ENCODE results near the gene UBE2L5. TPM values are rescaled to one million over a fixed set of nuclear protein-coding genes. Genes with fewer than 3 reads are reported as not detected.

UBE2L5 gene
- total RNA-seq, 1 donor = not detected

- H3K4me2 ChIP-seq (ENCODE audit: insufficient read depth, low read length) = no peak overlapping the region
- H4K20me1 ChIP-seq (ENCODE audit: insufficient read depth, low read length) = no peaks in the 10 kb centered on the region
- no peak overlapping the region for H2AFZ ChIP-seq (ENCODE audit: low read length)
- no peaks in the 10 kb centered on the region for H3K79me2 ChIP-seq (ENCODE audit: insufficient read depth, low read length)
- no peak overlapping the region for H3K4me3 ChIP-seq (ENCODE audit: insufficient read depth, low read length)
- TF ChIP-seq CTCF (IDR thresholded peaks at IDR 0.05; ENCODE audit: extremely low read depth, low read depth, low read length) = no peak
- DNase-seq (ENCODE audit: insufficient read length, low spot score, missing footprints) = no peak
- H3K4me1 ChIP-seq (ENCODE audit: insufficient read depth, low read length) = peaks cover 4% of the 10 kb centered on the region
- no peaks in the 10 kb centered on the region for H3K9me3 ChIP-seq (ENCODE audit: low read depth, low read length)
- H3K27ac ChIP-seq (ENCODE audit: low read depth, low read length) = no peak overlapping the region
- peaks cover 8% of the 10 kb centered on the region for H3K27me3 ChIP-seq (ENCODE audit: insufficient read depth, low read length)
- no peaks in the 10 kb centered on the region for H3K36me3 ChIP-seq (ENCODE audit: insufficient read depth, low read length)
These were observed 45.6 kb upstream of the UBE2L5 start for GRCh38 chr13:30376426-30377311.

- Histone ChIP-seq H3K4me1 (ENCODE audit: insufficient read depth, low read length) (no peaks in the 10 kb centered on the region), H4K20me1 (ENCODE audit: insufficient read depth, low read length) (no peaks in the 10 kb centered on the region), H3K4me3 (ENCODE audit: insufficient read depth, low read length) (no peak overlapping the region), H3K27me3 (ENCODE audit: insufficient read depth, low read length) (peaks cover 8% of the 10 kb centered on the region), H3K79me2 (ENCODE audit: insufficient read depth, low read length) (no peaks in the 10 kb centered on the region), H2AFZ (ENCODE audit: low read length) (no peak overlapping the region), H3K9me3 (ENCODE audit: low read depth, low read length) (no peaks in the 10 kb centered on the region), H3K27ac (ENCODE audit: low read depth, low read length) (no peak overlapping the region), H3K36me3 (ENCODE audit: insufficient read depth, low read length) (no peaks in the 10 kb centered on the region), H3K4me2 (ENCODE audit: insufficient read depth, low read length) (no peak overlapping the region)
- DNase-seq (ENCODE audit: insufficient read length, low spot score, missing footprints) = no peak
- no peak for TF ChIP-seq CTCF (IDR thresholded peaks at IDR 0.05; ENCODE audit: extremely low read depth, low read depth, low read length)
These were observed 45.0 kb upstream of the UBE2L5 start for GRCh38 chr13:30377312-30377685.

GRCh38 chr13:30378191-30378590, 44.1 kb upstream of the UBE2L5 start:
- no peaks in the 10 kb centered on the region for H3K9me3 ChIP-seq (ENCODE audit: low read depth, low read length)
- no peak overlapping the region for H3K27ac ChIP-seq (ENCODE audit: low read depth, low read length)
- TF ChIP-seq CTCF (IDR thresholded peaks at IDR 0.05; ENCODE audit: extremely low read depth, low read depth, low read length) = no peak
- no peak overlapping the region for H3K4me2 ChIP-seq (ENCODE audit: insufficient read depth, low read length)
- DNase-seq (ENCODE audit: insufficient read length, low spot score, missing footprints) = no peak
- no peaks in the 10 kb centered on the region for H4K20me1 ChIP-seq (ENCODE audit: insufficient read depth, low read length)
- H3K36me3 ChIP-seq (ENCODE audit: insufficient read depth, low read length) = no peaks in the 10 kb centered on the region
- H3K27me3 ChIP-seq (ENCODE audit: insufficient read depth, low read length) = peaks cover 8% of the 10 kb centered on the region
- H3K4me1 ChIP-seq (ENCODE audit: insufficient read depth, low read length) = no peaks in the 10 kb centered on the region
- no peak overlapping the region for H3K4me3 ChIP-seq (ENCODE audit: insufficient read depth, low read length)
- H3K79me2 ChIP-seq (ENCODE audit: insufficient read depth, low read length) = no peaks in the 10 kb centered on the region
- no peak overlapping the region for H2AFZ ChIP-seq (ENCODE audit: low read length)

- Histone ChIP-seq H3K9me3 (ENCODE audit: low read depth, low read length) (no peaks in the 10 kb centered on the region), H3K79me2 (ENCODE audit: insufficient read depth, low read length) (no peaks in the 10 kb centered on the region), H3K27me3 (ENCODE audit: insufficient read depth, low read length) (peaks cover 4% of the 10 kb centered on the region), H3K4me1 (ENCODE audit: insufficient read depth, low read length) (no peaks in the 10 kb centered on the region), H3K36me3 (ENCODE audit: insufficient read depth, low read length) (no peaks in the 10 kb centered on the region), H3K4me2 (ENCODE audit: insufficient read depth, low read length) (no peak overlapping the region), H4K20me1 (ENCODE audit: insufficient read depth, low read length) (no peaks in the 10 kb centered on the region), H3K27ac (ENCODE audit: low read depth, low read length) (no peak overlapping the region), H2AFZ (ENCODE audit: low read length) (no peak overlapping the region), H3K4me3 (ENCODE audit: insufficient read depth, low read length) (no peak overlapping the region)
- no peak for TF ChIP-seq CTCF (IDR thresholded peaks at IDR 0.05; ENCODE audit: extremely low read depth, low read depth, low read length)
- DNase-seq (ENCODE audit: insufficient read length, low spot score, missing footprints) = no peak
These were observed 41.2 kb upstream of the UBE2L5 start for GRCh38 chr13:30381049-30381448.

Data from osteoblast (primary cell).